H1 (cell line): ENCODE results near the gene RAB8B.

Experiments
- BACH1 ChIP-seq: IDR thresholded peaks from 2 replicates; pipeline ENCODE4 v1.6.1; 2012; ENCODE audit warnings: low read length, improper control_type of control experiment
- EZH2 ChIP-seq: fragments of 200-600 bp; sonication (generic); IDR thresholded peaks from 2 replicates; pipeline ENCODE4 v1.7.1; 2012; ENCODE audit warnings: low read depth, mild to moderate bottlenecking, moderate library complexity, low read length, inconsistent platforms; ENCODE audit not compliant: severe bottlenecking
- GABPA ChIP-seq: IDR thresholded peaks from 2 replicates; pipeline ENCODE4 v1.6.1; 2011; ENCODE audit warnings: mild to moderate bottlenecking, low read length, moderate library complexity, borderline replicate concordance; ENCODE audit not compliant: insufficient read depth
- PHF8 ChIP-seq: fragments of 200-600 bp; sonication (generic); conservative IDR thresholded peaks from 2 replicates; pipeline ENCODE4 v1.7.1; 2012; ENCODE audit warnings: low read depth, mild to moderate bottlenecking, inconsistent platforms, low read length, moderate library complexity
- TAF1 ChIP-seq: IDR thresholded peaks from 2 replicates; pipeline ENCODE4 v1.6.1; 2011; ENCODE audit warnings: mild to moderate bottlenecking, low read depth, low read length
- YY1 ChIP-seq: IDR thresholded peaks from 2 replicates; pipeline ENCODE4 v1.6.1; 2011; ENCODE audit warnings: low read depth, mild to moderate bottlenecking, low read length
- TF ChIP-seq, protein P1 (sequence below), 3 experiments: IDR thresholded peaks; 1 replicate in 2 of 3; 2 replicates in 1 of 3; pipeline versions ENCODE4 v1.5.1 to v1.6.1; 2011; ENCODE audit warnings: low read length in 3 of 3, mild to moderate bottlenecking in 3 of 3, inconsistent platforms in 2 of 3, low read depth in 1 of 3, moderate library complexity in 1 of 3; ENCODE audit not compliant: insufficient read depth in 1 of 3; ENCODE audit errors: control extremely low read depth in 1 of 3

DNA sequence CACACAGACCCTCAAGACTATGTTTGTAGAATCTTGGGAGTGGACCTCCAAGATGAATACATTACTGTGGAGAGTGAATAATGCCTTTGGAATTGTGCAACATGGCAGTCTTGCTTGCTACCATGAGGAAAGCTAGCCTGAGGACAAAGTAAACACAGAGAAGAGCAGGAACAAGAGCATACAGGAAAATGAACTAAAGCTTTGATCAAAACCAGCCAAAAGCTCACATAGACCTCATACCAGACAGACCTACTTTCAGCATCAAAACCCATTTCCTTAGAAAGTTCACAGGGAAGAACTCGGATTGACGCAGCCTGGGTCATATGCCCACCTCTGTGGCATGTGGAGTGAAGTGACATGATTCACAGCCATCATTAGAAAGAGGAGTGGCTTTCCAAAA lies 3.3 kb upstream of the RAB8B start:
- TF ChIP-seq TAF1 (no peak), YY1 (no peak), PHF8 (no peak), EZH2 (no peak), BACH1 (no peak), GABPA (no peak)
- TF ChIP-seq, protein P1, sequence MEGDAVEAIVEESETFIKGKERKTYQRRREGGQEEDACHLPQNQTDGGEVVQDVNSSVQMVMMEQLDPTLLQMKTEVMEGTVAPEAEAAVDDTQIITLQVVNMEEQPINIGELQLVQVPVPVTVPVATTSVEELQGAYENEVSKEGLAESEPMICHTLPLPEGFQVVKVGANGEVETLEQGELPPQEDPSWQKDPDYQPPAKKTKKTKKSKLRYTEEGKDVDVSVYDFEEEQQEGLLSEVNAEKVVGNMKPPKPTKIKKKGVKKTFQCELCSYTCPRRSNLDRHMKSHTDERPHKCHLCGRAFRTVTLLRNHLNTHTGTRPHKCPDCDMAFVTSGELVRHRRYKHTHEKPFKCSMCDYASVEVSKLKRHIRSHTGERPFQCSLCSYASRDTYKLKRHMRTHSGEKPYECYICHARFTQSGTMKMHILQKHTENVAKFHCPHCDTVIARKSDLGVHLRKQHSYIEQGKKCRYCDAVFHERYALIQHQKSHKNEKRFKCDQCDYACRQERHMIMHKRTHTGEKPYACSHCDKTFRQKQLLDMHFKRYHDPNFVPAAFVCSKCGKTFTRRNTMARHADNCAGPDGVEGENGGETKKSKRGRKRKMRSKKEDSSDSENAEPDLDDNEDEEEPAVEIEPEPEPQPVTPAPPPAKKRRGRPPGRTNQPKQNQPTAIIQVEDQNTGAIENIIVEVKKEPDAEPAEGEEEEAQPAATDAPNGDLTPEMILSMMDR (IDR thresholded peaks at IDR 0.05; ENCODE audit: control extremely low read depth in 1 of 3, insufficient read depth in 1 of 3, low read depth in 1 of 3, low read length in 3 of 3) = no peak
